H1 (cell line): ENCODE data around the gene CHMP5. TPM values are rescaled to one million over a fixed set of nuclear protein-coding genes. Genes with fewer than 3 reads are reported as not detected.

Source experiments
- CTCF ChIA-PET: fragments of 300-600 bp; sonication (Branson Sonifier 250); formaldehyde crosslinking; loops from one replicate; lab custom pipeline; 2021; ENCODE audit not compliant: partially characterized antibody; lab: Charles Lee
- POLR2A ChIA-PET: fragments of 300-600 bp; sonication (Branson Sonifier 250); formaldehyde crosslinking; loops from one replicate; lab custom pipeline; 2021; ENCODE audit warnings: inconsistent platforms; ENCODE audit not compliant: partially characterized antibody; lab: Charles Lee
- DNase-seq, 2 experiments: peaks; one replicate each; pipeline versions ENCODE4 v3.0.0 to v3.0.0-alpha.2; 2010 to 2022; ENCODE audit warnings: low spot score in 2 of 2, low read depth in 1 of 2, mixed read lengths in 1 of 2
- FAIRE-seq: peaks from 2 replicates; lab custom pipeline; 2011; peaks lifted over from hg19 to GRCh38; lab: Jason Lieb, UNC
- H2AFZ ChIP-seq: 2 replicates; pipeline ENCODE4 v1.8.1; 2012; ENCODE audit warnings: low read length, inconsistent platforms
- H2AK5ac ChIP-seq: 2 replicates; pipeline ENCODE4 v1.6.1; 2013; ENCODE audit warnings: low read depth, low read length
- H2BK120ac ChIP-seq: replicated peaks from 2 replicates; pipeline ENCODE3; 2013; ENCODE audit warnings: low read depth, low read length, inconsistent platforms
- H2BK12ac ChIP-seq: 2 replicates; pipeline ENCODE4 v1.6.1; 2013; ENCODE audit warnings: low read depth, low read length
- H2BK15ac ChIP-seq: 2 replicates; pipeline ENCODE4 v1.6.1; 2013; ENCODE audit warnings: low read length
- H2BK20ac ChIP-seq: 2 replicates; pipeline ENCODE4 v1.6.1; 2013; ENCODE audit warnings: low read length
- H2BK5ac ChIP-seq: 2 replicates; pipeline ENCODE4 v1.6.1; 2013; ENCODE audit warnings: low read depth, low read length
- H3K14ac ChIP-seq: 2 replicates; pipeline ENCODE4 v1.6.1; 2013; ENCODE audit warnings: inconsistent platforms; ENCODE audit not compliant: insufficient read length
- H3K18ac ChIP-seq: 2 replicates; pipeline ENCODE4 v1.6.1; 2013; ENCODE audit warnings: low read length; ENCODE audit errors: extremely low read depth
- H3K23ac ChIP-seq: 2 replicates; pipeline ENCODE4 v1.6.1; 2013; ENCODE audit warnings: inconsistent platforms; ENCODE audit not compliant: insufficient read length
- H3K23me2 ChIP-seq: 2 replicates; pipeline ENCODE4 v1.6.1; 2013; ENCODE audit warnings: low read depth, low read length
- H3K27ac ChIP-seq: 2 replicates; pipeline ENCODE4 v1.6.1; 2011; ENCODE audit warnings: low read depth, low read length, inconsistent platforms
- H3K27me3 ChIP-seq, 4 experiments: replicated peaks in 1 of 4; 1 replicate in 1 of 4; 2 replicates in 3 of 4; pipeline versions ENCODE4 v1.6.1 to v1.8.1; 2011 to 2013; ENCODE audit warnings: low read length in 3 of 4, mild to moderate bottlenecking in 3 of 4, inconsistent platforms in 2 of 4, mixed read lengths in 2 of 4, moderate library complexity in 1 of 4; ENCODE audit not compliant: control insufficient read depth in 3 of 4, insufficient read depth in 3 of 4; ENCODE audit errors: extremely low read depth in 1 of 4
- H3K36me3 ChIP-seq, 4 experiments: 2 replicates each; pipeline versions ENCODE4 v1.6.1 to v1.8.1; 2011 to 2013; ENCODE audit warnings: mild to moderate bottlenecking in 4 of 4, low read length in 3 of 4, moderate library complexity in 2 of 4, control low read depth in 1 of 4, inconsistent platforms in 1 of 4; ENCODE audit not compliant: insufficient read depth in 4 of 4, control insufficient read depth in 2 of 4
- H3K4ac ChIP-seq: replicated peaks from 2 replicates; pipeline ENCODE3; 2013; ENCODE audit warnings: low read length, low read depth, mixed read lengths, inconsistent platforms; ENCODE audit not compliant: insufficient read length
- H3K4me1 ChIP-seq, 4 experiments: replicated peaks in 1 of 4; 1 replicate in 1 of 4; 2 replicates in 3 of 4; pipeline versions ENCODE4 v1.6.1 to v1.8.1; 2011 to 2013; ENCODE audit warnings: low read length in 3 of 4, inconsistent platforms in 2 of 4, mixed read lengths in 1 of 4; ENCODE audit not compliant: insufficient read depth in 4 of 4, control insufficient read depth in 3 of 4
- H3K4me2 ChIP-seq, 2 experiments: 2 replicates each; pipeline versions ENCODE4 v1.6.1 to v1.8.1; 2011 to 2013; ENCODE audit warnings: low read depth in 2 of 2, low read length in 2 of 2, control low read depth in 1 of 2, inconsistent platforms in 1 of 2, mild to moderate bottlenecking in 1 of 2; ENCODE audit not compliant: insufficient read depth in 1 of 2
- H3K4me3 ChIP-seq, 4 experiments: fragments of 200-600, 300-600 bp in 1 of 4; sonication (generic), shearing (Covaris generic), sonication (Bioruptor Twin) in 1 of 4; 2 replicates each; pipeline versions ENCODE4 v1.5.1 to v1.8.1; 2011 to 2016; ENCODE audit warnings: low read length in 4 of 4, low read depth in 3 of 4, control low read depth in 2 of 4, inconsistent platforms in 2 of 4, mild to moderate bottlenecking in 2 of 4, mixed read lengths in 1 of 4, moderate library complexity in 1 of 4; ENCODE audit not compliant: insufficient read depth in 2 of 4; ENCODE audit errors: extremely low read depth in 1 of 4
- H3K56ac ChIP-seq: replicated peaks from 2 replicates; pipeline ENCODE3; 2013; ENCODE audit warnings: low read depth, mild to moderate bottlenecking, mixed read lengths, low read length, inconsistent platforms; ENCODE audit not compliant: insufficient read length
- H3K79me1 ChIP-seq: 2 replicates; pipeline ENCODE4 v1.6.1; 2013; ENCODE audit warnings: low read depth, low read length, control low read depth
- H3K79me2 ChIP-seq, 2 experiments: 2 replicates each; pipeline versions ENCODE4 v1.6.1 to v1.8.1; 2012 to 2013; ENCODE audit warnings: low read length in 2 of 2, mild to moderate bottlenecking in 2 of 2, inconsistent platforms in 1 of 2; ENCODE audit not compliant: insufficient read depth in 2 of 2, control insufficient read depth in 1 of 2
- H3K9ac ChIP-seq, 4 experiments: replicated peaks in 1 of 4; 1 replicate in 1 of 4; 2 replicates in 3 of 4; pipeline versions ENCODE4 v1.6.1 to v1.8.1; 2011 to 2013; ENCODE audit warnings: low read depth in 3 of 4, low read length in 3 of 4, control low read depth in 2 of 4, mild to moderate bottlenecking in 2 of 4, moderate library complexity in 2 of 4, inconsistent platforms in 1 of 4; ENCODE audit errors: extremely low read depth in 1 of 4
- H3K9me3 ChIP-seq, 2 experiments: 2 replicates each; pipeline versions ENCODE4 v1.6.1 to v1.8.1; 2012 to 2013; ENCODE audit warnings: mild to moderate bottlenecking in 2 of 2, moderate library complexity in 2 of 2, control low read depth in 1 of 2, inconsistent platforms in 1 of 2, low read depth in 1 of 2, low read length in 1 of 2, mixed read lengths in 1 of 2; ENCODE audit not compliant: insufficient read depth in 2 of 2
- H4K20me1 ChIP-seq, 2 experiments: replicated peaks in 1 of 2; 2 replicates each; pipeline versions ENCODE3 to v1.8.1; 2011 to 2013; ENCODE audit warnings: inconsistent platforms in 2 of 2, low read length in 2 of 2, mild to moderate bottlenecking in 1 of 2; ENCODE audit not compliant: insufficient read depth in 2 of 2, control insufficient read depth in 1 of 2
- H4K5ac ChIP-seq: 2 replicates; pipeline ENCODE4 v1.6.1; 2013; ENCODE audit warnings: low read length, low read depth, mixed read lengths, inconsistent platforms; ENCODE audit not compliant: insufficient read length
- H4K8ac ChIP-seq: 2 replicates; pipeline ENCODE4 v1.8.0; 2013; ENCODE audit warnings: mild to moderate bottlenecking, moderate library complexity, low read length, inconsistent platforms; ENCODE audit not compliant: insufficient read depth; ENCODE audit errors: extremely low read depth
- H4K91ac ChIP-seq: replicated peaks from 2 replicates; pipeline ENCODE3; 2013; ENCODE audit warnings: low read length, mixed read lengths, inconsistent platforms; ENCODE audit not compliant: insufficient read length
- ASH2L ChIP-seq: fragments of 200-600, 300-600 bp; sonication (generic); IDR thresholded peaks from one replicate; pipeline ENCODE4 v1.7.1; 2017; ENCODE audit warnings: low read length
- CHD1 ChIP-seq: IDR thresholded peaks from 2 replicates; pipeline ENCODE4 v1.6.1; 2012; ENCODE audit warnings: low read depth, low read length, improper control_type of control experiment
- JUND ChIP-seq: IDR thresholded peaks from 2 replicates; pipeline ENCODE4 v1.6.1; 2011; ENCODE audit warnings: mild to moderate bottlenecking, improper control_type of control experiment, low read length
- RBBP5 ChIP-seq: IDR thresholded peaks from 2 replicates; pipeline ENCODE4 v1.7.1; 2012; ENCODE audit warnings: low read depth, mild to moderate bottlenecking, inconsistent platforms, low read length, moderate library complexity, borderline replicate concordance
- SRF ChIP-seq: IDR thresholded peaks from 2 replicates; pipeline ENCODE4 v1.6.1; 2011; ENCODE audit warnings: mild to moderate bottlenecking, low read depth, low read length, moderate library complexity
- WGBS, 2 experiments: shearing (Covaris generic) in 1 of 2; methylation state at CpG; one replicate each; pipeline versions ENCODE4 v1.1.6 to v1.1.7; 2013 to 2015; ENCODE audit warnings: low lambda C conversion rate in 2 of 2, mixed read lengths in 2 of 2, inconsistent platforms in 1 of 2, low coverage in 1 of 2, missing lambda C conversion rate in 1 of 2; ENCODE audit not compliant: insufficient replicate concordance in 2 of 2, insufficient coverage in 1 of 2, insufficient read length in 1 of 2; ENCODE audit errors: extremely low coverage in 1 of 2, missing lambda C conversion rate in 1 of 2; 5-methylcytosine and 5-hydroxymethylcytosine counted together
- polyA plus RNA-seq, 7 experiments: library from polyadenylated mRNA; depleted of rRNA in 3 of 7; stranded (reverse) in 5 of 7; unstranded in 2 of 7; fragments of >200 nt in 5 of 7; fragments of 200-250 nt in 2 of 7; gene quantifications; 1 replicate in 5 of 7; 2 replicates in 1 of 7; 4 replicates in 1 of 7; pipeline versions ENCODE4 v1.2.1 to v1.2.3, GENCODE V29; 2011 to 2013; ENCODE audit warnings: missing spikeins in 2 of 7, mixed read lengths in 2 of 7
- total RNA-seq: library from RNA; stranded (reverse); fragmentation: NEBNext Ultra II Directional; extraction: Animal tissue kit (Norgen Biotek cat#: 25700); gene quantifications from 2 replicates; pipeline ENCODE4 v1.2.1, GENCODE V29; 2021
- TF ChIP-seq, protein P1 (sequence below): IDR thresholded peaks from 2 replicates; pipeline ENCODE4 v1.6.1; 2011; ENCODE audit warnings: low read depth, mild to moderate bottlenecking, low read length; ENCODE audit not compliant: insufficient read depth

CHMP5 gene
- total and polyA plus RNA-seq, 2 of the 8 experiments (the other 6 are each of a cell fraction or from before 2014, with no cell fraction given): 25.0 to 47.3 TPM

- Histone ChIP-seq H4K91ac (no peak overlapping the region), H3K9me3 (no peaks in the 10 kb centered on the region), H3K23ac (no peak overlapping the region), H3K4ac (no peak overlapping the region), H4K20me1 (no peaks in the 10 kb centered on the region), H3K27ac (no peak overlapping the region), H3K9ac (no peak overlapping the region), H2BK5ac (no peak overlapping the region), H3K4me3 (no peak overlapping the region), H2BK12ac (no peak overlapping the region), H3K23me2 (no peaks in the 10 kb centered on the region), H3K56ac (no peak overlapping the region), H2BK20ac (no peak overlapping the region), H4K5ac (no peak overlapping the region), H3K27me3 (no peaks in the 10 kb centered on the region; a peak in 1 of 7 replicates), H3K4me2 (no peak overlapping the region), H2BK15ac (no peak overlapping the region), H2AFZ (no peak overlapping the region; the same call in 1 of the 2 replicates), H3K79me2 (no peaks in the 10 kb centered on the region), H3K18ac (no peak overlapping the region), H3K14ac (no peak overlapping the region), H2BK120ac (no peak overlapping the region), H3K36me3 (no peaks in the 10 kb centered on the region), H4K8ac (no peak overlapping the region), H3K79me1 (no peaks in the 10 kb centered on the region), H2AK5ac (no peak overlapping the region), H3K4me1 (no peaks in the 10 kb centered on the region; a peak in 1 of 7 replicates)
- ChIA-PET POLR2A (no interaction called here), CTCF (interaction anchor here (1.0 to 1.2 kb wide), 3 partner anchors 10 to 139 kb away, joined by 3 read pairs; no protein-coding TSS in a partner anchor)
- FAIRE-seq (no peak), DNase-seq (no peak)
- WGBS, 2 experiments: 92% methylated on average over 3 of the region's 3 CpGs; no CpG with 5 or more reads in 1 of the 2 experiments
- TF ChIP-seq RBBP5 (no peak), SRF (no peak), CHD1 (no peak), JUND (no peak), ASH2L (no peak)
- TF ChIP-seq, protein P1, sequence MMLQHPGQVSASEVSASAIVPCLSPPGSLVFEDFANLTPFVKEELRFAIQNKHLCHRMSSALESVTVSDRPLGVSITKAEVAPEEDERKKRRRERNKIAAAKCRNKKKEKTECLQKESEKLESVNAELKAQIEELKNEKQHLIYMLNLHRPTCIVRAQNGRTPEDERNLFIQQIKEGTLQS: no peak
Observed at GRCh38 chr9:33222031-33222430, 42.8 kb upstream of the CHMP5 start.
